H1 (cell line): Measurements from ENCODE around the gene SMARCA1. TPM values are rescaled to one million over a fixed set of nuclear protein-coding genes. Genes with fewer than 3 reads are reported as not detected.

Experiments
- CTCF ChIA-PET: fragments of 300-600 bp; sonication (Branson Sonifier 250); formaldehyde crosslinking; loops from one replicate; lab custom pipeline; 2021; ENCODE audit not compliant: partially characterized antibody; lab: Charles Lee
- POLR2A ChIA-PET: fragments of 300-600 bp; sonication (Branson Sonifier 250); formaldehyde crosslinking; loops from one replicate; lab custom pipeline; 2021; ENCODE audit warnings: inconsistent platforms; ENCODE audit not compliant: partially characterized antibody; lab: Charles Lee
- DNase-seq, 2 experiments: peaks; one replicate each; pipeline versions ENCODE4 v3.0.0 to v3.0.0-alpha.2; 2010 to 2022; ENCODE audit warnings: low spot score in 2 of 2, low read depth in 1 of 2, mixed read lengths in 1 of 2
- FAIRE-seq: peaks from 2 replicates; lab custom pipeline; 2011; peaks lifted over from hg19 to GRCh38; lab: Jason Lieb, UNC
- H2AFZ ChIP-seq: 2 replicates; pipeline ENCODE4 v1.8.1; 2012; ENCODE audit warnings: low read length, inconsistent platforms
- H2AK5ac ChIP-seq: 2 replicates; pipeline ENCODE4 v1.6.1; 2013; ENCODE audit warnings: low read depth, low read length
- H2BK120ac ChIP-seq: replicated peaks from 2 replicates; pipeline ENCODE3; 2013; ENCODE audit warnings: low read depth, low read length, inconsistent platforms
- H2BK12ac ChIP-seq: 2 replicates; pipeline ENCODE4 v1.6.1; 2013; ENCODE audit warnings: low read depth, low read length
- H2BK15ac ChIP-seq: 2 replicates; pipeline ENCODE4 v1.6.1; 2013; ENCODE audit warnings: low read length
- H2BK20ac ChIP-seq: 2 replicates; pipeline ENCODE4 v1.6.1; 2013; ENCODE audit warnings: low read length
- H2BK5ac ChIP-seq: 2 replicates; pipeline ENCODE4 v1.6.1; 2013; ENCODE audit warnings: low read depth, low read length
- H3K14ac ChIP-seq: 2 replicates; pipeline ENCODE4 v1.6.1; 2013; ENCODE audit warnings: inconsistent platforms; ENCODE audit not compliant: insufficient read length
- H3K18ac ChIP-seq: 2 replicates; pipeline ENCODE4 v1.6.1; 2013; ENCODE audit warnings: low read length; ENCODE audit errors: extremely low read depth
- H3K23ac ChIP-seq: 2 replicates; pipeline ENCODE4 v1.6.1; 2013; ENCODE audit warnings: inconsistent platforms; ENCODE audit not compliant: insufficient read length
- H3K23me2 ChIP-seq: 2 replicates; pipeline ENCODE4 v1.6.1; 2013; ENCODE audit warnings: low read depth, low read length
- H3K27ac ChIP-seq: 2 replicates; pipeline ENCODE4 v1.6.1; 2011; ENCODE audit warnings: low read depth, low read length, inconsistent platforms
- H3K27me3 ChIP-seq, 4 experiments: replicated peaks in 1 of 4; 1 replicate in 1 of 4; 2 replicates in 3 of 4; pipeline versions ENCODE4 v1.6.1 to v1.8.1; 2011 to 2013; ENCODE audit warnings: low read length in 3 of 4, mild to moderate bottlenecking in 3 of 4, inconsistent platforms in 2 of 4, mixed read lengths in 2 of 4, moderate library complexity in 1 of 4; ENCODE audit not compliant: control insufficient read depth in 3 of 4, insufficient read depth in 3 of 4; ENCODE audit errors: extremely low read depth in 1 of 4
- H3K36me3 ChIP-seq, 4 experiments: 2 replicates each; pipeline versions ENCODE4 v1.6.1 to v1.8.1; 2011 to 2013; ENCODE audit warnings: mild to moderate bottlenecking in 4 of 4, low read length in 3 of 4, moderate library complexity in 2 of 4, control low read depth in 1 of 4, inconsistent platforms in 1 of 4; ENCODE audit not compliant: insufficient read depth in 4 of 4, control insufficient read depth in 2 of 4
- H3K4ac ChIP-seq: replicated peaks from 2 replicates; pipeline ENCODE3; 2013; ENCODE audit warnings: low read length, low read depth, mixed read lengths, inconsistent platforms; ENCODE audit not compliant: insufficient read length
- H3K4me1 ChIP-seq, 4 experiments: replicated peaks in 1 of 4; 1 replicate in 1 of 4; 2 replicates in 3 of 4; pipeline versions ENCODE4 v1.6.1 to v1.8.1; 2011 to 2013; ENCODE audit warnings: low read length in 3 of 4, inconsistent platforms in 2 of 4, mixed read lengths in 1 of 4; ENCODE audit not compliant: insufficient read depth in 4 of 4, control insufficient read depth in 3 of 4
- H3K4me2 ChIP-seq, 2 experiments: 2 replicates each; pipeline versions ENCODE4 v1.6.1 to v1.8.1; 2011 to 2013; ENCODE audit warnings: low read depth in 2 of 2, low read length in 2 of 2, control low read depth in 1 of 2, inconsistent platforms in 1 of 2, mild to moderate bottlenecking in 1 of 2; ENCODE audit not compliant: insufficient read depth in 1 of 2
- H3K4me3 ChIP-seq, 4 experiments: fragments of 200-600, 300-600 bp in 1 of 4; sonication (generic), shearing (Covaris generic), sonication (Bioruptor Twin) in 1 of 4; 2 replicates each; pipeline versions ENCODE4 v1.5.1 to v1.8.1; 2011 to 2016; ENCODE audit warnings: low read length in 4 of 4, low read depth in 3 of 4, control low read depth in 2 of 4, inconsistent platforms in 2 of 4, mild to moderate bottlenecking in 2 of 4, mixed read lengths in 1 of 4, moderate library complexity in 1 of 4; ENCODE audit not compliant: insufficient read depth in 2 of 4; ENCODE audit errors: extremely low read depth in 1 of 4
- H3K56ac ChIP-seq: replicated peaks from 2 replicates; pipeline ENCODE3; 2013; ENCODE audit warnings: low read depth, mild to moderate bottlenecking, mixed read lengths, low read length, inconsistent platforms; ENCODE audit not compliant: insufficient read length
- H3K79me1 ChIP-seq: 2 replicates; pipeline ENCODE4 v1.6.1; 2013; ENCODE audit warnings: low read depth, low read length, control low read depth
- H3K79me2 ChIP-seq, 2 experiments: 2 replicates each; pipeline versions ENCODE4 v1.6.1 to v1.8.1; 2012 to 2013; ENCODE audit warnings: low read length in 2 of 2, mild to moderate bottlenecking in 2 of 2, inconsistent platforms in 1 of 2; ENCODE audit not compliant: insufficient read depth in 2 of 2, control insufficient read depth in 1 of 2
- H3K9ac ChIP-seq, 4 experiments: replicated peaks in 1 of 4; 1 replicate in 1 of 4; 2 replicates in 3 of 4; pipeline versions ENCODE4 v1.6.1 to v1.8.1; 2011 to 2013; ENCODE audit warnings: low read depth in 3 of 4, low read length in 3 of 4, control low read depth in 2 of 4, mild to moderate bottlenecking in 2 of 4, moderate library complexity in 2 of 4, inconsistent platforms in 1 of 4; ENCODE audit errors: extremely low read depth in 1 of 4
- H3K9me3 ChIP-seq, 2 experiments: 2 replicates each; pipeline versions ENCODE4 v1.6.1 to v1.8.1; 2012 to 2013; ENCODE audit warnings: mild to moderate bottlenecking in 2 of 2, moderate library complexity in 2 of 2, control low read depth in 1 of 2, inconsistent platforms in 1 of 2, low read depth in 1 of 2, low read length in 1 of 2, mixed read lengths in 1 of 2; ENCODE audit not compliant: insufficient read depth in 2 of 2
- H4K20me1 ChIP-seq, 2 experiments: replicated peaks in 1 of 2; 2 replicates each; pipeline versions ENCODE3 to v1.8.1; 2011 to 2013; ENCODE audit warnings: inconsistent platforms in 2 of 2, low read length in 2 of 2, mild to moderate bottlenecking in 1 of 2; ENCODE audit not compliant: insufficient read depth in 2 of 2, control insufficient read depth in 1 of 2
- H4K5ac ChIP-seq: 2 replicates; pipeline ENCODE4 v1.6.1; 2013; ENCODE audit warnings: low read length, low read depth, mixed read lengths, inconsistent platforms; ENCODE audit not compliant: insufficient read length
- H4K8ac ChIP-seq: 2 replicates; pipeline ENCODE4 v1.8.0; 2013; ENCODE audit warnings: mild to moderate bottlenecking, moderate library complexity, low read length, inconsistent platforms; ENCODE audit not compliant: insufficient read depth; ENCODE audit errors: extremely low read depth
- H4K91ac ChIP-seq: replicated peaks from 2 replicates; pipeline ENCODE3; 2013; ENCODE audit warnings: low read length, mixed read lengths, inconsistent platforms; ENCODE audit not compliant: insufficient read length
- CHD1 ChIP-seq: IDR thresholded peaks from 2 replicates; pipeline ENCODE4 v1.6.1; 2012; ENCODE audit warnings: low read depth, low read length, improper control_type of control experiment
- GABPA ChIP-seq: IDR thresholded peaks from 2 replicates; pipeline ENCODE4 v1.6.1; 2011; ENCODE audit warnings: mild to moderate bottlenecking, low read length, moderate library complexity, borderline replicate concordance; ENCODE audit not compliant: insufficient read depth
- GTF2F1 ChIP-seq: IDR thresholded peaks from 2 replicates; pipeline ENCODE4 v1.6.1; 2012; ENCODE audit warnings: low read depth, low read length, improper control_type of control experiment, borderline replicate concordance
- HDAC6 ChIP-seq: IDR thresholded peaks from one replicate; pipeline ENCODE4 v1.7.1; 2012; ENCODE audit warnings: low read depth, mild to moderate bottlenecking, inconsistent platforms, low read length, moderate library complexity
- JUN ChIP-seq: IDR thresholded peaks from 2 replicates; pipeline ENCODE4 v1.6.1; 2011; ENCODE audit warnings: low read depth, mild to moderate bottlenecking, improper control_type of control experiment, low read length
- KDM5A ChIP-seq: fragments of 200-600 bp; IDR thresholded peaks from 2 replicates; pipeline ENCODE4 v1.7.1; 2012; ENCODE audit warnings: mild to moderate bottlenecking, low read length, inconsistent platforms, mixed read lengths
- NRF1 ChIP-seq: IDR thresholded peaks from 2 replicates; pipeline ENCODE4 v1.6.1; 2011; ENCODE audit warnings: mild to moderate bottlenecking, low read depth, low read length, improper control_type of control experiment
- RXRA ChIP-seq: IDR thresholded peaks from 2 replicates; pipeline ENCODE4 v1.6.1; 2011; ENCODE audit warnings: low read depth, mild to moderate bottlenecking, low read length, moderate library complexity; ENCODE audit not compliant: insufficient read depth
- SAP30 ChIP-seq: fragments of 300-600 bp; sonication (generic); IDR thresholded peaks from 2 replicates; pipeline ENCODE4 v1.7.1; 2012; ENCODE audit warnings: low read length, moderate library complexity, mild to moderate bottlenecking, inconsistent platforms; ENCODE audit not compliant: insufficient read depth, insufficient replicate concordance
- SIX5 ChIP-seq: IDR thresholded peaks from 2 replicates; pipeline ENCODE4 v1.6.1; 2011; ENCODE audit warnings: mild to moderate bottlenecking, low read depth, low read length
- TBP ChIP-seq: IDR thresholded peaks from 2 replicates; pipeline ENCODE4 v1.6.1; 2011; ENCODE audit warnings: low read depth, low read length, improper control_type of control experiment
- WGBS, 2 experiments: shearing (Covaris generic) in 1 of 2; methylation state at CpG; one replicate each; pipeline versions ENCODE4 v1.1.6 to v1.1.7; 2013 to 2015; ENCODE audit warnings: low lambda C conversion rate in 2 of 2, mixed read lengths in 2 of 2, inconsistent platforms in 1 of 2, low coverage in 1 of 2, missing lambda C conversion rate in 1 of 2; ENCODE audit not compliant: insufficient replicate concordance in 2 of 2, insufficient coverage in 1 of 2, insufficient read length in 1 of 2; ENCODE audit errors: extremely low coverage in 1 of 2, missing lambda C conversion rate in 1 of 2; 5-methylcytosine and 5-hydroxymethylcytosine counted together
- polyA plus RNA-seq, 7 experiments: library from polyadenylated mRNA; depleted of rRNA in 3 of 7; stranded (reverse) in 5 of 7; unstranded in 2 of 7; fragments of >200 nt in 5 of 7; fragments of 200-250 nt in 2 of 7; gene quantifications; 1 replicate in 5 of 7; 2 replicates in 1 of 7; 4 replicates in 1 of 7; pipeline versions ENCODE4 v1.2.1 to v1.2.3, GENCODE V29; 2011 to 2013; ENCODE audit warnings: missing spikeins in 2 of 7, mixed read lengths in 2 of 7
- total RNA-seq: library from RNA; stranded (reverse); fragmentation: NEBNext Ultra II Directional; extraction: Animal tissue kit (Norgen Biotek cat#: 25700); gene quantifications from 2 replicates; pipeline ENCODE4 v1.2.1, GENCODE V29; 2021
- TF ChIP-seq, protein P1 (sequence below): IDR thresholded peaks from 2 replicates; pipeline ENCODE4 v1.6.1; 2011; ENCODE audit warnings: low read length, improper control_type of control experiment
- TF ChIP-seq, protein P2 (sequence below): IDR thresholded peaks from 2 replicates; pipeline ENCODE4 v1.6.1; 2011; ENCODE audit warnings: low read depth, mild to moderate bottlenecking, low read length; ENCODE audit not compliant: insufficient read depth

The SMARCA1 gene
- total and polyA plus RNA-seq, 2 of the 8 experiments (the other 6 are each of a cell fraction or from before 2014, with no cell fraction given): 13.1 to 54.4 TPM

- no peak overlapping the region for H4K5ac ChIP-seq
- H3K56ac ChIP-seq: no peak overlapping the region
- H3K9ac ChIP-seq: no peak overlapping the region
- H2BK120ac ChIP-seq: no peak overlapping the region
- no peaks in the 10 kb centered on the region for H3K23me2 ChIP-seq
- no peaks in the 10 kb centered on the region for H3K36me3 ChIP-seq
- no peak for FAIRE-seq
- no peak overlapping the region for H2BK15ac ChIP-seq
- H4K20me1 ChIP-seq: no peaks in the 10 kb centered on the region
- H3K27me3 ChIP-seq: no peaks in the 10 kb centered on the region
- H3K79me2 ChIP-seq: peaks cover 3 to 20% of the 10 kb centered on the region in 2 experiments; a peak in 3 of 4 replicates
- no peak for DNase-seq
- H4K91ac ChIP-seq: no peak overlapping the region
- H3K79me1 ChIP-seq: no peaks in the 10 kb centered on the region
- no peak overlapping the region for H2BK12ac ChIP-seq
- H3K4me1 ChIP-seq: no peaks in the 10 kb centered on the region; a peak in 1 of 7 replicates
- H3K4me3 ChIP-seq: no peak overlapping the region
- H4K8ac ChIP-seq: no peak overlapping the region
- no peak overlapping the region for H3K4me2 ChIP-seq
- POLR2A ChIA-PET: no interaction called here
- no peak overlapping the region for H3K18ac ChIP-seq
- no peak overlapping the region for H3K4ac ChIP-seq
- H3K27ac ChIP-seq: no peak overlapping the region
- no peak overlapping the region for H3K23ac ChIP-seq
- WGBS, 2 experiments: 89% methylated on average over 4 of the region's 4 CpGs; no CpG with 5 or more reads in 1 of the 2 experiments
- CTCF ChIA-PET: interaction anchor here (1.5 kb wide), 2 partner anchors 9 to 16 kb away, joined by 3 read pairs; no protein-coding TSS in a partner anchor
- H3K9me3 ChIP-seq: no peaks in the 10 kb centered on the region
- no peak overlapping the region for H3K14ac ChIP-seq
- no peak overlapping the region for H2BK20ac ChIP-seq
- H2AK5ac ChIP-seq: no peak overlapping the region
- H2AFZ ChIP-seq: no peak overlapping the region
- no peak overlapping the region for H2BK5ac ChIP-seq
- TF ChIP-seq GABPA (no peak), SIX5 (no peak), CHD1 (no peak), RXRA (no peak), KDM5A (no peak), GTF2F1 (no peak), HDAC6 (no peak), NRF1 (no peak), TBP (no peak), SAP30 (no peak), JUN (no peak)
- TF ChIP-seq, protein P1, sequence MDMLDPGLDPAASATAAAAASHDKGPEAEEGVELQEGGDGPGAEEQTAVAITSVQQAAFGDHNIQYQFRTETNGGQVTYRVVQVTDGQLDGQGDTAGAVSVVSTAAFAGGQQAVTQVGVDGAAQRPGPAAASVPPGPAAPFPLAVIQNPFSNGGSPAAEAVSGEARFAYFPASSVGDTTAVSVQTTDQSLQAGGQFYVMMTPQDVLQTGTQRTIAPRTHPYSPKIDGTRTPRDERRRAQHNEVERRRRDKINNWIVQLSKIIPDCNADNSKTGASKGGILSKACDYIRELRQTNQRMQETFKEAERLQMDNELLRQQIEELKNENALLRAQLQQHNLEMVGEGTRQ: no peak
- TF ChIP-seq, protein P2, sequence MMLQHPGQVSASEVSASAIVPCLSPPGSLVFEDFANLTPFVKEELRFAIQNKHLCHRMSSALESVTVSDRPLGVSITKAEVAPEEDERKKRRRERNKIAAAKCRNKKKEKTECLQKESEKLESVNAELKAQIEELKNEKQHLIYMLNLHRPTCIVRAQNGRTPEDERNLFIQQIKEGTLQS: no peak
Measured at GRCh38 chrX:129525162-129525561, 1.9 kb upstream of the SMARCA1 start.
